ENCODE data around the gene RGS12. TPM values are rescaled to one million over a fixed set of nuclear protein-coding genes. Genes with fewer than 3 reads are reported as not detected.

Gene RGS12
- total and polyA plus RNA-seq, 2 of the 13 experiments (the other 11 are each of a cell fraction or from before 2014, with no cell fraction given), result 21.0 to 27.7 TPM

DNA sequence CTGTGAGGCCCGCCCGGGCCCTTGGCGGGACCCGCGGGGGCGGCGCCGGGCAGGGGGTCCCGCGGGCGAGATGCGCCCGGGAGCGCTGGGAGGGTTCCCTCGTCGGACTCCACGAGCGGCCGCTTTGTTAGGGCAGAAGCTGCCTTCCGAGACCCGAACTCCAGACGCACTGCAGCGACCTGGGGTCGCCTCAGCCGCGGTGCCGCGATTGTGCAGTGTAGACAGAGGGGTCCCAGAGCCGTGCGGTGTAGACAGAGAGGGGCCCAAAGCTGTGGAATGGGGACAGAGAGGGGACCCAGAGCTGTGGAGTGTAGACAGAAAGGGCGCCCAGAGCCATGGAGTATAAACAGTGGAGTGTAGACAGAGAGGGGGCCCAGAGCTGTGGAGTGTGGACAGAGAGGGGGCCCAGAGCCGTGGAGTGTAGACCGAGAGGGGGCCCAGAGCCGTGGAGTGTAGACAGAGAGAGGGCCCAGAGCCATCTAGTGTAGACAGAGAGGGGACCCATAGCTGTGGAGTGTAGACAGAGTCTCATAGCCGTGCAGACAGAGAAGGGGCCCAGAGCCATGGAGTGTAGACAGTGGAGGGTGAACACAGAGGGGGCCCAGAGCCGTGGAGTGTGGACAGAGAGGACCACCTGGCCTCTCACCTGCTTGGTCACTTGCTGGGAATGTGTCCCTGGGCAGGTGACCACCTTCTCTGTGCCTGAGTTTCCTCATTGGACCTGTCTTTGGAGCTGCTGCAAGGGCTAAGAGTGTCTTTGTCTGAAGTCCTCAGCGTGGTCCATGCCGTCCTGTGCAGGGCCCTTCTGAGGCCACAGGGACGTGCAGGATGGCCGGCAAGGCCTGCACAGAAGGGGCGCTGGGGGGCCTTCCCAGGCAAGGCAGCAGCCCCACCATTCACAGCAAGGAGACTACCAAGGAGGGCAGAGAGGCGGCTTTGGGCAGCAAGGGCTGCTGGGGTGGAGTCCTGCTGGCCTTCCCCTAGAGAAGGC is 875 bp downstream of the RGS12 start (continued):
- TF ChIP-seq, protein P1, sequence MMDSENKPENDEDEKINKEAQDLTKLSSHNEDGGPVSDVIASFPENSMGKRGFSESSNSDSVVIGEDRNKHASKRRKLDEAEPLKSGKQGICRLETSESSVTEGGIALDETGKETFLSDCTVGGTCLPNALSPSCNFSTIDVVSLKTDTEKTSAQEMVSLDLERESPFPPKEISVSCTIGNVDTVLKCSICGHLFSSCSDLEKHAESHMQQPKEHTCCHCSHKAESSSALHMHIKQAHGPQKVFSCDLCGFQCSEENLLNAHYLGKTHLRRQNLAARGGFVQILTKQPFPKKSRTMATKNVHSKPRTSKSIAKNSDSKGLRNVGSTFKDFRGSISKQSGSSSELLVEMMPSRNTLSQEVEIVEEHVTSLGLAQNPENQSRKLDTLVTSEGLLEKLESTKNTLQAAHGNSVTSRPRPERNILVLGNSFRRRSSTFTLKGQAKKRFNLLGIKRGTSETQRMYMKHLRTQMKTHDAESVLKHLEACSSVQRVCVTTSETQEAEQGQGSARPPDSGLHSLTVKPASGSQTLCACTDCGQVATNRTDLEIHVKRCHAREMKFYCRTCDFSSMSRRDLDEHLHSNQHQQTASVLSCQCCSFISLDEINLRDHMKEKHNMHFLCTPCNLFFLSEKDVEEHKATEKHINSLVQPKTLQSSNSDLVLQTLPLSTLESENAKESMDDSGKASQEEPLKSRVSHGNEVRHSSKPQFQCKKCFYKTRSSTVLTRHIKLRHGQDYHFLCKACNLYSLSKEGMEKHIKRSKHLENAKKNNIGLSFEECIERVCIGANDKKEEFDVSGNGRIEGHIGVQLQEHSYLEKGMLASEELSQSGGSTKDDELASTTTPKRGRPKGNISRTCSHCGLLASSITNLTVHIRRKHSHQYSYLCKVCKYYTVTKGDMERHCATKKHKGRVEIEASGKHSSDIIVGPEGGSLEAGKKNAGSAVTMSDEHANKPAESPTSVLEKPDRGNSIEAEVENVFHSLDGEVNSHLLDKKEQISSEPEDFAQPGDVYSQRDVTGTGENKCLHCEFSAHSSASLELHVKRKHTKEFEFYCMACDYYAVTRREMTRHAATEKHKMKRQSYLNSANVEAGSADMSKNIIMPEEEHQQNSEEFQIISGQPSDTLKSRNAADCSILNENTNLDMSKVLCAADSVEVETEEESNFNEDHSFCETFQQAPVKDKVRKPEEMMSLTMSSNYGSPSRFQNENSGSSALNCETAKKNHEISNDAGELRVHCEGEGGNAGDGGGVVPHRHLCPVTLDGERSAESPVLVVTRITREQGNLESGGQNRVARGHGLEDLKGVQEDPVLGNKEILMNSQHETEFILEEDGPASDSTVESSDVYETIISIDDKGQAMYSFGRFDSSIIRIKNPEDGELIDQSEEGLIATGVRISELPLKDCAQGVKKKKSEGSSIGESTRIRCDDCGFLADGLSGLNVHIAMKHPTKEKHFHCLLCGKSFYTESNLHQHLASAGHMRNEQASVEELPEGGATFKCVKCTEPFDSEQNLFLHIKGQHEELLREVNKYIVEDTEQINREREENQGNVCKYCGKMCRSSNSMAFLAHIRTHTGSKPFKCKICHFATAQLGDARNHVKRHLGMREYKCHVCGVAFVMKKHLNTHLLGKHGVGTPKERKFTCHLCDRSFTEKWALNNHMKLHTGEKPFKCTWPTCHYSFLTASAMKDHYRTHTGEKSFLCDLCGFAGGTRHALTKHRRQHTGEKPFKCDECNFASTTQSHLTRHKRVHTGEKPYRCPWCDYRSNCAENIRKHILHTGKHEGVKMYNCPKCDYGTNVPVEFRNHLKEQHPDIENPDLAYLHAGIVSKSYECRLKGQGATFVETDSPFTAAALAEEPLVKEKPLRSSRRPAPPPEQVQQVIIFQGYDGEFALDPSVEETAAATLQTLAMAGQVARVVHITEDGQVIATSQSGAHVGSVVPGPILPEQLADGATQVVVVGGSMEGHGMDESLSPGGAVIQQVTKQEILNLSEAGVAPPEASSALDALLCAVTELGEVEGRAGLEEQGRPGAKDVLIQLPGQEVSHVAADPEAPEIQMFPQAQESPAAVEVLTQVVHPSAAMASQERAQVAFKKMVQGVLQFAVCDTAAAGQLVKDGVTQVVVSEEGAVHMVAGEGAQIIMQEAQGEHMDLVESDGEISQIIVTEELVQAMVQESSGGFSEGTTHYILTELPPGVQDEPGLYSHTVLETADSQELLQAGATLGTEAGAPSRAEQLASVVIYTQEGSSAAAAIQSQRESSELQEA (CRISPR knock-in tag; IDR thresholded peaks at IDR 0.05; ENCODE audit: not compliant biosample characterization), result no peak
- peak; percentile 26 for TF ChIP-seq AGO2 (optimal IDR thresholded peaks at IDR 0.05; ENCODE audit: low read depth, low read length)
- TF ChIP-seq KLF15 (CRISPR knock-in tag; IDR thresholded peaks at IDR 0.05; ENCODE audit: borderline replicate concordance), result no peak
- no peak for TF ChIP-seq KDM4B (CRISPR knock-in tag; IDR thresholded peaks at IDR 0.05)
- no peak for TF ChIP-seq GABPA (IDR thresholded peaks at IDR 0.05; ENCODE audit: low read depth, low read length)
- no peak for TF ChIP-seq GABPA (CRISPR knock-in tag; IDR thresholded peaks at IDR 0.05; ENCODE audit: low read depth)
- no peak for TF ChIP-seq POGZ (CRISPR knock-in tag; IDR thresholded peaks at IDR 0.05)
- TF ChIP-seq ZNF326 (CRISPR knock-in tag; IDR thresholded peaks at IDR 0.05; ENCODE audit: borderline replicate concordance), result no peak
- no peak for TF ChIP-seq ZNF232 (CRISPR knock-in tag; IDR thresholded peaks at IDR 0.05; ENCODE audit: borderline replicate concordance)
- TF ChIP-seq ZNF484 (CRISPR knock-in tag; IDR thresholded peaks at IDR 0.05; ENCODE audit: borderline replicate concordance, low read depth), result no peak
- TF ChIP-seq, protein P2, sequence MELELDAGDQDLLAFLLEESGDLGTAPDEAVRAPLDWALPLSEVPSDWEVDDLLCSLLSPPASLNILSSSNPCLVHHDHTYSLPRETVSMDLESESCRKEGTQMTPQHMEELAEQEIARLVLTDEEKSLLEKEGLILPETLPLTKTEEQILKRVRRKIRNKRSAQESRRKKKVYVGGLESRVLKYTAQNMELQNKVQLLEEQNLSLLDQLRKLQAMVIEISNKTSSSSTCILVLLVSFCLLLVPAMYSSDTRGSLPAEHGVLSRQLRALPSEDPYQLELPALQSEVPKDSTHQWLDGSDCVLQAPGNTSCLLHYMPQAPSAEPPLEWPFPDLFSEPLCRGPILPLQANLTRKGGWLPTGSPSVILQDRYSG (CRISPR knock-in tag; IDR thresholded peaks at IDR 0.05), result no peak
- no peak for TF ChIP-seq ZNF17 (CRISPR knock-in tag; IDR thresholded peaks at IDR 0.05)
- no peak for TF ChIP-seq RCOR2 (CRISPR knock-in tag; IDR thresholded peaks at IDR 0.05)
- TF ChIP-seq TRIM24 (CRISPR knock-in tag; IDR thresholded peaks at IDR 0.05), result no peak
- 0 out of 2 replicates have a peak, but pooled peaks have one; percentile 2 for TF ChIP-seq KDM2A (CRISPR knock-in tag; IDR thresholded peaks at IDR 0.05; ENCODE audit: borderline replicate concordance, low read depth)
- TF ChIP-seq HCFC1 (IDR thresholded peaks at IDR 0.05; ENCODE audit: low read depth, low read length), result no peak
- TF ChIP-seq, protein P3, sequence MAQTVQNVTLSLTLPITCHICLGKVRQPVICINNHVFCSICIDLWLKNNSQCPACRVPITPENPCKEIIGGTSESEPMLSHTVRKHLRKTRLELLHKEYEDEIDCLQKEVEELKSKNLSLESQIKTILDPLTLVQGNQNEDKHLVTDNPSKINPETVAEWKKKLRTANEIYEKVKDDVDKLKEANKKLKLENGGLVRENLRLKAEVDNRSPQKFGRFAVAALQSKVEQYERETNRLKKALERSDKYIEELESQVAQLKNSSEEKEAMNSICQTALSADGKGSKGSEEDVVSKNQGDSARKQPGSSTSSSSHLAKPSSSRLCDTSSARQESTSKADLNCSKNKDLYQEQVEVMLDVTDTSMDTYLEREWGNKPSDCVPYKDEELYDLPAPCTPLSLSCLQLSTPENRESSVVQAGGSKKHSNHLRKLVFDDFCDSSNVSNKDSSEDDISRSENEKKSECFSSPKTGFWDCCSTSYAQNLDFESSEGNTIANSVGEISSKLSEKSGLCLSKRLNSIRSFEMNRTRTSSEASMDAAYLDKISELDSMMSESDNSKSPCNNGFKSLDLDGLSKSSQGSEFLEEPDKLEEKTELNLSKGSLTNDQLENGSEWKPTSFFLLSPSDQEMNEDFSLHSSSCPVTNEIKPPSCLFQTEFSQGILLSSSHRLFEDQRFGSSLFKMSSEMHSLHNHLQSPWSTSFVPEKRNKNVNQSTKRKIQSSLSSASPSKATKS (CRISPR knock-in tag; IDR thresholded peaks at IDR 0.05), result no peak

All from HepG2 (cell line).